ENCODE data around the gene TPRG1L. TPM values are rescaled to one million over a fixed set of nuclear protein-coding genes. Genes with fewer than 3 reads are reported as not detected.

The TPRG1L gene
- 17.8 and 20.6 TPM in 2 replicates for total RNA-seq

DNA sequence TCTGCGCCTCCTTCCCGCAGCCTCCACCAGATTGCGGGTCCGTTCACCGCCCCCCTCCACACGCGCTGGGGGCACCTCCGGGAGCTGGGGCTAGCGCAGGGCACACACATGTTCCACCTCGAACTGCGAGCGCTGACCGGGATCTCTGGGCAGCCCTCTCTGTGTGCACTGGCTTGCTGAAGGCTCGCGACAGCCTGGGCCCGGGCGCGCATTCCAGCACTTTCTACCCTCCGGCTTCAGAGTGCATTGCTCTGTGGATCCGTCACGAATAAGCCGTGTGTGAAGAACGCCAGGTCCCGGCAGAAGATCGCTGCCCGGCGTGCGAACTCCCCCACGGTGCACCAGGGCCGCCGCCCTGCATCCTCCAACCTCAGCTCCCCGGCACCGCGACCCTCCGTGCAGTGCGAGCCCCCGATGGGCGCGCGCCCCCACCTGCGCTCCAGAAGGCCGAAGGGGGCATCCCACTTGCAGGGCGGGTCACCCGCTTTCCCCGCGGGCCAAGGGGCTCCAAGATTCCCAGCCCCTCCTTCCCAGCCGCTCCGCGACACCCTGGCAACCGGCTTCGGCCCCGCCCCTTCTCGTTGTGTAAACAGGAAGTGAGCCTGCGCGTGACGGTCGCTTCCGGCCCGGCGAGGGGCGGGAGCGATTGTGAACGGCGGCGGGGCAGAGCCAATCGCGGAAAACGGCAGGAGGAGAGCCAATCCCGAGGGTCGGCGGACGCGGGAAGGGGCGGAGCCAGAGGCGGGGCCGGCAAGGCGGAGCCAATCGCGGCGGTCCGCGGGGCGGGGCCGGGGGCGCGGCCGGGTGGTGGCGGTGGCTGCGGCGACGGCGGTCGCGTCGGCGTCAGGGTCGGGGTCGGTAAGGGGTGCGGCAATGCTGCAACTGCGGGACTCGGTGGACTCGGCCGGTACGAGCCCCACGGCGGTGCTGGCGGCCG lies at the start of gene TPRG1L:
TSS of gene TPRG1L (plus strand) at position 816 of the 937 bp plus-strand sequence. CDS start at position 874, 58 bp downstream.

DNA sequence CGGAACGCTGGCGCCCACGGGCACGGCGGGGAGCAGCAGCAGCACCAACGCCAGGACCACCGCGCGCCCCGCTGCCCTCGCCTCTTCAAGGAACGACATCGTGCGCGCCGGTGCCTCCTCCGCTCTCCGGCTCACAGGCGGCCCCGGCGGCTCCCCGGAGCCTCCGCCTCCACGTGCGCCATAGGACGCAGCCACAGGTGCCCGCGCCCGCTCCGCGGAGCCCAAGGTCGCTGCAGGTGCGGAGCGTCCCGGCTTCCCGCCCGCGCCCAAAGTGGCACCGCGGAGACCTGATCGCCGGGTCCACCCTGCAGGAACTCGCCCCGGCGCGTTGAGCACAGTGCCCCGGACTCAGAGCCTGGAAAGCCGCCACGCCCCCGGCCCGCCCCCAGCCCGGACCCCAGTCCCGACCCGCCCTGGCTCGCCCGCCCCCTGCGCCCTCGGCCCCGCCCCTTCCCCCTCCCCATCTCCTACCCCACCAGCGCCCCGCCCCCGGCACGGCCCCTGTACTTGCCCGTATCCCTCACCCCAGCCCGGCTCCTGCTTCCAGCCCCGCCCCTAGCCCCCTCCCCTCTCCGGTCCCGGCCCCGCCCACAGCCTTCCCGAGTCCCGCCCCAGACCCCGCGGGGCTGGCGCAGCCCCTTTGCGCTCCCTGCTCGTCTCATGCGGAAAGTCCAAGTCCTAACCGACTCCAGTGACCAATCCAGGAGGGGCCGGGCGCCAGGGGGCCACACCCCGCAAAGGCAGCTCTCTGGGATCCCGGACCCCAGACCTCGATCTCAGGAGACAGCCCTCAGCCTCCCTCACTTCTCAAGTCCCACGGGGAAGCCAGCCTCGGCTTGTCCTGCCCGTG lies 13.4 kb upstream of the TPRG1L start, which contains the start of gene MEGF6:
TSS of gene MEGF6 (minus strand) at position 339 of the 850 bp plus-strand sequence. CDS start at position 99, 240 bp downstream.

GRCh38 chr1:3649342-3650247 lies 24.8 kb downstream of the TPRG1L start, which contains the start of gene WRAP73:
TSS of gene WRAP73 (minus strand) at chr1:3650103. CDS start at chr1:3649999, 104 bp downstream.

DNA sequence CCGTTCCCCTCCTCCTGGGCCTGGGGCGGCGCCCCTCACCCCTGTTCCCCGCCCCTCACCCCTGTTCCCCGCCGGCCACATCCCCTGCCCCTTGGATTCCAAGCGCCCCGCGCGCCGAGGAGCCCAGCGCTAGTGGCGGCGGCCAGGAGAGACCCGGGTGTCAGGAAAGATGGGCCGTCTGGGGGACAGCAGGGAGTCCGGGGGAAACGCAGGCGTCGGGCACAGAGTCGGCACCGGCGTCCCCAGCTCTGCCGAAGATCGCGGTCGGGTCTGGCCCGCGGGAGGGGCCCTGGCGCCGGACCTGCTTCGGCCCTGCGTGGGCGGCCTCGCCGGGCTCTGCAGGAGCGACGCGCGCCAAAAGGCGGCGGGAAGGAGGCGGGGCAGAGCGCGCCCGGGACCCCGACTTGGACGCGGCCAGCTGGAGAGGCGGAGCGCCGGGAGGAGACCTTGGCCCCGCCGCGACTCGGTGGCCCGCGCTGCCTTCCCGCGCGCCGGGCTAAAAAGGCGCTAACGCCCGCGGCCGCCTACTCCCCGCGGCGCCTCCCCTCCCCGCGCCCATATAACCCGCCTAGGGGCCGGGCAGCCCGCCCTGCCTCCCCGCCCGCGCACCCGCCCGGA lies 27.2 kb downstream of the TPRG1L start, which contains the start of gene TP73:
TSS of gene TP73 (plus strand) at position 587 of the 618 bp plus-strand sequence. CDS start 29,850 bp downstream, outside the sequence.

Other genes with a start within 250 kb of the TPRG1L start
- gene ARHGEF16, start 170.3 kb upstream of the TPRG1L start, total RNA-seq = not detected in 2 replicates
- 16.6 and 19.2 TPM in 2 replicates for gene MEGF6, start 13.5 kb upstream of the TPRG1L start, total RNA-seq
- gene WRAP73, start 25.1 kb downstream of the TPRG1L start, total RNA-seq = 12.3 and 12.7 TPM in 2 replicates
- gene TP73, start 27.5 kb downstream of the TPRG1L start, total RNA-seq = not detected in 2 replicates
- gene CCDC27, start 127.4 kb downstream of the TPRG1L start, total RNA-seq = not detected in 2 replicates
- 0.49 and 2.7 TPM in 2 replicates for gene SMIM1, start 147.7 kb downstream of the TPRG1L start, total RNA-seq
- gene LRRC47, start 171.5 kb downstream of the TPRG1L start, total RNA-seq = 37.6 and 38.3 TPM in 2 replicates
- 19.8 and 24.2 TPM in 2 replicates for gene CEP104, start 232.2 kb downstream of the TPRG1L start, total RNA-seq
- gene DFFB, start 232.5 kb downstream of the TPRG1L start, total RNA-seq = 6.7 and 7.5 TPM in 2 replicates

All from hair follicle dermal papilla cell (primary cell).